Epithelial cell of prostate (primary cell): ENCODE results near the gene GPR87.

Source experiments
- DNase-seq: peaks from one replicate; pipeline ENCODE4 v3.0.0-alpha.2; 2011; ENCODE audit warnings: low read depth, low spot score
- H3K27ac ChIP-seq: fragments of 450-650 bp; 2 replicates; pipeline ENCODE4 v1.5.1; 2017; ENCODE audit warnings: mild to moderate bottlenecking

GPR87 gene

GRCh38 chr3:151285940-151286339, 30.7 kb downstream of the GPR87 start:
- no peak overlapping the region for H3K27ac ChIP-seq
- DNase-seq, result no peak

GRCh38 chr3:151283907-151284461, 32.6 kb downstream of the GPR87 start:
- H3K27ac ChIP-seq, result peak overlapping the region; percentile 39
- peak; percentile 34 for DNase-seq

- H3K27ac ChIP-seq, result peak overlapping the region; percentile 39
- no peak for DNase-seq
These were observed 33.2 kb downstream of the GPR87 start for GRCh38 chr3:151283387-151283786.

- DNase-seq, result no peak
These were observed 33.7 kb downstream of the GPR87 start for GRCh38 chr3:151282921-151283320.

GRCh38 chr3:151281671-151282324, 34.8 kb downstream of the GPR87 start:
- DNase-seq, result no peak

More at GRCh38 chr3:151282921-151283320, 33.7 kb downstream of the GPR87 start:
- H3K27ac ChIP-seq, result no peak overlapping the region

GRCh38 chr3:151278230-151278629, 38.4 kb downstream of the GPR87 start, which contains the start of gene P2RY14:
P2RY14 (minus strand) TSS chr3:151278542; CDS start chr3:151214316, 64,226 bp downstream.
- no peak for DNase-seq
- H3K27ac ChIP-seq, result no peak within 1 kb of the TSS

More at GRCh38 chr3:151281671-151282324, 34.8 kb downstream of the GPR87 start:
- H3K27ac ChIP-seq, result no peak overlapping the region

GRCh38 chr3:151276687-151277042, 40.0 kb downstream of the GPR87 start:
- no peak for DNase-seq
- H3K27ac ChIP-seq, result no peak overlapping the region

GRCh38 chr3:151276038-151276686, 40.5 kb downstream of the GPR87 start:
- no peak for DNase-seq
- H3K27ac ChIP-seq, result no peak overlapping the region

GRCh38 chr3:151275091-151275490, 41.5 kb downstream of the GPR87 start:
- DNase-seq, result no peak
- no peak overlapping the region for H3K27ac ChIP-seq

GRCh38 chr3:151269631-151270030, 47.0 kb downstream of the GPR87 start:
- no peak for DNase-seq
- no peak overlapping the region for H3K27ac ChIP-seq

GRCh38 chr3:151268267-151269235, 48.1 kb downstream of the GPR87 start:
- no peak for DNase-seq
- H3K27ac ChIP-seq, result no peak overlapping the region

- H3K27ac ChIP-seq, result no peak overlapping the region
- DNase-seq, result no peak
These were observed 49.6 kb downstream of the GPR87 start for GRCh38 chr3:151267066-151267465.

- H3K27ac ChIP-seq, result no peak overlapping the region
- no peak for DNase-seq
These were observed 50.8 kb downstream of the GPR87 start for GRCh38 chr3:151265866-151266265.

- H3K27ac ChIP-seq, result no peak overlapping the region
These were observed 51.5 kb downstream of the GPR87 start for GRCh38 chr3:151265166-151265565.

GRCh38 chr3:151264605-151265004, 52.0 kb downstream of the GPR87 start:
- no peak overlapping the region for H3K27ac ChIP-seq
- DNase-seq, result no peak

More at GRCh38 chr3:151265166-151265565, 51.5 kb downstream of the GPR87 start:
- DNase-seq, result no peak

GRCh38 chr3:151262871-151263525, 53.6 kb downstream of the GPR87 start:
- H3K27ac ChIP-seq, result no peak overlapping the region
- no peak for DNase-seq

GRCh38 chr3:151259664-151260063, 57.0 kb downstream of the GPR87 start:
- no peak for DNase-seq
- no peak overlapping the region for H3K27ac ChIP-seq

- DNase-seq, result no peak
- no peak overlapping the region for H3K27ac ChIP-seq
These were observed 59.9 kb downstream of the GPR87 start for GRCh38 chr3:151256749-151257148.

GRCh38 chr3:151248772-151249337, 67.8 kb downstream of the GPR87 start:
- no peak overlapping the region for H3K27ac ChIP-seq
- no peak for DNase-seq
